CD14-positive monocyte (primary cell): ENCODE data around the gene COX5A. TPM values are rescaled to one million over a fixed set of nuclear protein-coding genes. Genes with fewer than 3 reads are reported as not detected.
A peak's percentile ranks its signal among the peaks of the same experiment; 100 is the strongest.

Experiments
- DNase-seq, 3 donors: peaks; one replicate each; pipeline ENCODE4 v3.0.0-alpha.2; 2011 to 2022
- H2AFZ ChIP-seq: 2 replicates; pipeline ENCODE4 v1.6.0; 2012; ENCODE audit warnings: mild to moderate bottlenecking, low read depth, low read length, inconsistent platforms; ENCODE audit not compliant: insufficient read depth, poor library complexity, severe bottlenecking
- H3K27ac ChIP-seq, 2 donors: 1 replicate in 1 of 2; 2 replicates in 1 of 2; pipeline ENCODE4 v1.5.1; 2012 to 2013; ENCODE audit warnings: low read length in 2 of 2, control low read depth in 1 of 2, inconsistent platforms in 1 of 2, low read depth in 1 of 2, mild to moderate bottlenecking in 1 of 2
- H3K27me3 ChIP-seq, 2 donors: one replicate each; pipeline versions ENCODE4 v1.6.0 to v1.6.1; 2011 to 2013; ENCODE audit warnings: low read length in 2 of 2; ENCODE audit not compliant: control insufficient read depth in 2 of 2, insufficient read depth in 2 of 2
- H3K36me3 ChIP-seq, 2 donors: replicated peaks in 1 of 2; 1 replicate in 1 of 2; 2 replicates in 1 of 2; pipeline versions ENCODE4 v1.5.1 to v1.6.1; 2012 to 2013; ENCODE audit warnings: low read length in 2 of 2, control low read depth in 1 of 2, inconsistent platforms in 1 of 2, mild to moderate bottlenecking in 1 of 2; ENCODE audit not compliant: insufficient read depth in 2 of 2, control insufficient read depth in 1 of 2
- H3K4me1 ChIP-seq, 2 donors: 1 replicate in 1 of 2; 2 replicates in 1 of 2; pipeline versions ENCODE4 v1.5.1 to v1.6.1; 2012 to 2013; ENCODE audit warnings: low read length in 2 of 2, control low read depth in 1 of 2, inconsistent platforms in 1 of 2, mild to moderate bottlenecking in 1 of 2, moderate library complexity in 1 of 2; ENCODE audit not compliant: insufficient read depth in 2 of 2, control insufficient read depth in 1 of 2
- H3K4me2 ChIP-seq: replicated peaks from 2 replicates; pipeline ENCODE3; 2012; ENCODE audit warnings: low read length, moderate library complexity, mild to moderate bottlenecking; ENCODE audit not compliant: poor library complexity, severe bottlenecking; ENCODE audit errors: extremely low read depth
- H3K4me3 ChIP-seq, 3 experiments: fragments of 200-600 bp in 1 of 3; sonication (generic) in 1 of 3; replicated peaks in 1 of 3; 1 replicate in 2 of 3; 2 replicates in 1 of 3; pipeline ENCODE4 v1.5.1; 2011 to 2013; ENCODE audit warnings: low read length in 3 of 3, mild to moderate bottlenecking in 3 of 3, control low read depth in 2 of 3, low read depth in 2 of 3, inconsistent platforms in 1 of 3, moderate library complexity in 1 of 3
- H3K79me2 ChIP-seq: 2 replicates; pipeline ENCODE4 v1.6.0; 2012; ENCODE audit warnings: mild to moderate bottlenecking, control low read depth, inconsistent platforms, low read length, moderate library complexity; ENCODE audit not compliant: insufficient read depth
- H3K9ac ChIP-seq: 2 replicates; pipeline ENCODE4 v1.6.0; 2017; ENCODE audit warnings: low read length, mild to moderate bottlenecking; ENCODE audit not compliant: insufficient read depth, poor library complexity, severe bottlenecking
- H3K9me3 ChIP-seq, 2 donors: replicated peaks in 1 of 2; 1 replicate in 1 of 2; 2 replicates in 1 of 2; pipeline versions ENCODE4 v1.5.1 to v1.6.1; 2012 to 2013; ENCODE audit warnings: low read length in 2 of 2, control low read depth in 1 of 2; ENCODE audit not compliant: control insufficient read depth in 1 of 2, insufficient read depth in 1 of 2
- H4K20me1 ChIP-seq: 2 replicates; pipeline ENCODE4 v1.6.0; 2012; ENCODE audit warnings: mild to moderate bottlenecking, low read length, control low read depth, moderate library complexity; ENCODE audit not compliant: insufficient read depth
- H3K27ac Mint-ChIP-seq, 7 donors: one replicate each; pipeline ENCODE4 v1.8.0; 2020; ENCODE audit warnings: mild to moderate bottlenecking in 7 of 7, mixed read lengths in 7 of 7, moderate library complexity in 6 of 7, inconsistent platforms in 2 of 7
- H3K27me3 Mint-ChIP-seq, 3 donors: one replicate each; pipeline ENCODE4 v1.8.0; 2021 to 2022; ENCODE audit warnings: low read depth in 3 of 3, mild to moderate bottlenecking in 3 of 3, mixed read lengths in 3 of 3, moderate library complexity in 3 of 3, inconsistent platforms in 1 of 3
- H3K36me3 Mint-ChIP-seq, 2 donors: one replicate each; pipeline ENCODE4 v1.8.0; 2020; ENCODE audit warnings: mixed read lengths in 2 of 2, inconsistent platforms in 1 of 2, mild to moderate bottlenecking in 1 of 2
- H3K4me1 Mint-ChIP-seq: one replicate; pipeline ENCODE4 v1.8.0; 2020; ENCODE audit warnings: mild to moderate bottlenecking, mixed read lengths
- H3K4me3 Mint-ChIP-seq, 2 donors: one replicate each; pipeline ENCODE4 v1.8.0; 2020; ENCODE audit warnings: mild to moderate bottlenecking in 2 of 2, mixed read lengths in 2 of 2, moderate library complexity in 1 of 2
- H3K9me3 Mint-ChIP-seq, 7 donors: one replicate each; pipeline ENCODE4 v1.8.0; 2020 to 2022; ENCODE audit warnings: mixed read lengths in 7 of 7, mild to moderate bottlenecking in 6 of 7, moderate library complexity in 6 of 7, inconsistent platforms in 2 of 7
- WGBS: methylation state at CpG from one replicate; pipeline ENCODE4 v1.1.5; 2013; ENCODE audit warnings: missing lambda C conversion rate; ENCODE audit not compliant: insufficient coverage; 5-methylcytosine and 5-hydroxymethylcytosine counted together
- intact Hi-C, 2 donors: fragments of 100-400 bp; cut with micrococcal nuclease; formaldehyde crosslinking; loops; one replicate each; pipeline versions ENCODE4 v1.15.0 to v1.15.1; 2023
- polyA plus RNA-seq, 3 donors: library from polyadenylated mRNA; depleted of rRNA in 1 of 3; unstranded in 2 of 3; stranded (reverse) in 1 of 3; fragments of 300-500 nt in 2 of 3; fragments of >200 nt in 1 of 3; fragmentation: Illumina TruSeq in 2 of 3; gene quantifications; 1 replicate in 2 of 3; 2 replicates in 1 of 3; pipeline ENCODE4 v1.2.3, GENCODE V29; 2012 to 2021
- TF ChIP-seq, protein P1 (sequence below): fragments of 200-600 bp; IDR thresholded peaks from one replicate; pipeline ENCODE4 v1.8.0; 2022; ENCODE audit warnings: antibody characterized with exemption, mild to moderate bottlenecking

COX5A gene
- polyA plus RNA-seq, 3 donors, result 127 to 498 (median 434) TPM

DNA sequence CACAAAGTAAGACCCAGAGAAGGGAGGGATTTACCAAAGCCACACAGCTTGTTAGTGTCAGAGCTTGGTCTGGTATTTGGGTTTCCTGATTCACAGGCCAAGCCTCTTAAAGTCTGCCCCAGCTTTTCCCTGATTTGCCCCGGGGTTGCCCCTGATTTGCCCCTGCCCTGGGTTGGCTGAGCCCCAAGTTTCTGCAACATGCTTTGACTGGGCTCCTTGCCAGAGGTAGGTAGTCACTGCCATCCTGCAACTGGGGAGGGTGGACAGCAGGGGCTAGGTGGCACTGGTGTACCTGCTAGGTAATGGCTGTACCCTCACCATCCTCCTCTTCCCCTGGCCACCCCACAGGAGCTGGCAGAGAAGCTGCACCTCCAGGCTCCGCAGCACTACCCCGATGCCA is 45.6 kb downstream of the COX5A start:
- Histone ChIP-seq H2AFZ (no peak overlapping the region), H3K4me3 (no peak overlapping the region), H3K27ac (no peak overlapping the region), H3K9ac (no peak overlapping the region), H3K9me3 (no peaks in the 10 kb centered on the region), H3K27me3 (no peaks in the 10 kb centered on the region), H3K79me2 (peaks cover 6% of the 10 kb centered on the region), H3K4me1 (peaks cover 18 to 23% of the 10 kb centered on the region in 2 donors), H3K36me3 (peaks cover 18 to 25% of the 10 kb centered on the region in 2 donors), H3K4me2 (no peak overlapping the region), H4K20me1 (no peaks in the 10 kb centered on the region)
- TF ChIP-seq, protein P1, sequence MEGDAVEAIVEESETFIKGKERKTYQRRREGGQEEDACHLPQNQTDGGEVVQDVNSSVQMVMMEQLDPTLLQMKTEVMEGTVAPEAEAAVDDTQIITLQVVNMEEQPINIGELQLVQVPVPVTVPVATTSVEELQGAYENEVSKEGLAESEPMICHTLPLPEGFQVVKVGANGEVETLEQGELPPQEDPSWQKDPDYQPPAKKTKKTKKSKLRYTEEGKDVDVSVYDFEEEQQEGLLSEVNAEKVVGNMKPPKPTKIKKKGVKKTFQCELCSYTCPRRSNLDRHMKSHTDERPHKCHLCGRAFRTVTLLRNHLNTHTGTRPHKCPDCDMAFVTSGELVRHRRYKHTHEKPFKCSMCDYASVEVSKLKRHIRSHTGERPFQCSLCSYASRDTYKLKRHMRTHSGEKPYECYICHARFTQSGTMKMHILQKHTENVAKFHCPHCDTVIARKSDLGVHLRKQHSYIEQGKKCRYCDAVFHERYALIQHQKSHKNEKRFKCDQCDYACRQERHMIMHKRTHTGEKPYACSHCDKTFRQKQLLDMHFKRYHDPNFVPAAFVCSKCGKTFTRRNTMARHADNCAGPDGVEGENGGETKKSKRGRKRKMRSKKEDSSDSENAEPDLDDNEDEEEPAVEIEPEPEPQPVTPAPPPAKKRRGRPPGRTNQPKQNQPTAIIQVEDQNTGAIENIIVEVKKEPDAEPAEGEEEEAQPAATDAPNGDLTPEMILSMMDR, result no peak
- peaks cover 30% of the 10 kb centered on the region for H3K4me1 Mint-ChIP-seq
- intact Hi-C loops, result no loop called here
- H3K27ac Mint-ChIP-seq, result peak overlapping the region in 1 of 7 donors; percentile 28
- peaks cover 0 to 1% (median 0%) of the 10 kb centered on the region in 3 donors for H3K27me3 Mint-ChIP-seq
- no peaks in the 10 kb centered on the region for H3K9me3 Mint-ChIP-seq
- H3K36me3 Mint-ChIP-seq, result peaks cover 18 to 25% of the 10 kb centered on the region in 2 donors
- 67% methylated on average over 2 of the region's 3 CpGs for WGBS
- no peak for DNase-seq
- H3K4me3 Mint-ChIP-seq, result no peak overlapping the region

DNA sequence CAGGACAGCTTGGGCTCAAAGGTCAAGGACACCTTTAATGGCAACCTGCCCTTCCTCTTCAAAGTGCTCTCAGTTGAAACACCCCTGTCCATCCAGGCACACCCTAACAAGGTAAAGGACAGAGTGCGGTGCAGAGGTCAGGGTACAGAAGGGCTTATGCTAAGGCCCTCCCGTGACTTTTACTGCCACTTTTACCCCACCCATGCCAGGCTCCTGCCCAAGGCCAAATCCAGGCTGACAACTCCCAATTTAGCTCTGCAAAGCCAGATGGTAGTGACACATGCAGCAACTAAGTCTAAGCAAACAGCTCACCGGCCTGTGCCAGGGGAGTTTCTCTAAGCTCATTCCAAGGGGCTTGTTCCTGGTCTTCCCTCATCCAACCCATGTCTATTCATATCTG is 46.4 kb downstream of the COX5A start:
- no peak overlapping the region for H2AFZ ChIP-seq
- H3K4me3 ChIP-seq, result no peak overlapping the region
- TF ChIP-seq, protein P1, result no peak
- H4K20me1 ChIP-seq, result no peaks in the 10 kb centered on the region
- no peak overlapping the region for H3K27ac ChIP-seq
- H3K9me3 Mint-ChIP-seq, result no peaks in the 10 kb centered on the region
- H3K27me3 Mint-ChIP-seq, result peaks cover 0 to 1% (median 0%) of the 10 kb centered on the region in 3 donors
- peaks cover 15 to 24% of the 10 kb centered on the region in 2 donors for H3K36me3 Mint-ChIP-seq
- no peaks in the 10 kb centered on the region for H3K27me3 ChIP-seq
- no peak overlapping the region for H3K4me2 ChIP-seq
- no peak for DNase-seq
- peaks cover 21 to 26% of the 10 kb centered on the region in 2 donors for H3K4me1 ChIP-seq
- peaks cover 6% of the 10 kb centered on the region for H3K79me2 ChIP-seq
- WGBS, result no CpG with 5 or more reads among the region's 3 CpGs
- no peak overlapping the region for H3K9ac ChIP-seq
- peaks cover 32% of the 10 kb centered on the region for H3K4me1 Mint-ChIP-seq
- H3K9me3 ChIP-seq, result no peaks in the 10 kb centered on the region
- intact Hi-C loops, result no loop called here
- no peak overlapping the region for H3K4me3 Mint-ChIP-seq
- peak overlapping the region in 1 of 7 donors; percentile 52 for H3K27ac Mint-ChIP-seq
- peaks cover 16 to 17% of the 10 kb centered on the region in 2 donors for H3K36me3 ChIP-seq
